Heart left ventricle (tissue), 13 donors: ENCODE measurements around the gene NTMT2.

Source experiments
- POLR2A ChIP-seq, 2 donors: fragments of 450-650 bp; IDR thresholded peaks; one replicate each; pipeline ENCODE4 v1.6.1; 2017; ENCODE audit warnings: antibody characterized with exemption in 2 of 2, mild to moderate bottlenecking in 2 of 2, moderate library complexity in 2 of 2
- TF ChIP-seq, protein P1 (sequence below), 12 donors: fragments of 200-600 bp; sonication (generic) in 4 of 12; IDR thresholded peaks; one replicate each; pipeline versions ENCODE4 v1.5.0 to v1.8.0; 2018 to 2022; ENCODE audit warnings: antibody characterized with exemption in 12 of 12, mild to moderate bottlenecking in 5 of 12
- donor health status: ischemic (EF 13 %, LVEDD 7.1; RV severe dilation, severe dysfunction).
- donor health status: DM: no; HTN: yes; CAD: no.
- donor health status: DM: no; HTN: no; CAD: no.
- donor health status: ischemic (EF 25% LVEDD 6.9; RV normal size, moderate dysfunction).
- donor health status: ischemic (EF 25% LVEDD 5.7; RV mildly dilated, moderate dysfunction).
- donor health status: ischemic (EF 35%, LVEDD 5.7; RV mildly dilated, moderate dysfunction).
- donor health status: nonischemic (EF 11% LVEDD 7.7; RV severe dilation, severe dysfunction).
- donor health status: DM: yes; HTN: yes; CAD: no.
- donor health status: PGD.
- donor health status: ischemic (EF 29% LVEDD 5.4; RV normal size, mild dysfunction).
- donor health status: nonischemic (EF 23%, LVEDD 6.1; RV moderate dilation, normal function).

DNA sequence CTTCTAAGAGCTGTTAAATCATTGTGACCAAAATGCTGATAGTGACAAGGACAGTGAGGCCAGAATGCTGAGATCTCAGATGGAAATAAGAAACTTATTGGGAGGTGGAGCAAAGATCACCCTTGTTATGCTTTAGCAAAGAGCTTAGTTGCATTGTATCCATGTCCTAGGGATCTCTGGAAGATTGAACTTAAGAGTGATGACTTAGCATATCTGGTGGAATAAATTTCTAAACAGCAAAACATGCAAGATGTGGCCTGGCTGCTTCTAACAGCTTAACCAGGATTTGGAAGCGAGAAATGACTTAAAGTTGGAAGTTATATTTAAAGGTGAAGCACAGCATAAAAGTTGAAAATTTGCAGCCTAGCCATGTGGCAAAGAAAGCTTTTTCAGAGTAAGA, 7.7 kb downstream of the NTMT2 start:
- TF ChIP-seq, protein P1, sequence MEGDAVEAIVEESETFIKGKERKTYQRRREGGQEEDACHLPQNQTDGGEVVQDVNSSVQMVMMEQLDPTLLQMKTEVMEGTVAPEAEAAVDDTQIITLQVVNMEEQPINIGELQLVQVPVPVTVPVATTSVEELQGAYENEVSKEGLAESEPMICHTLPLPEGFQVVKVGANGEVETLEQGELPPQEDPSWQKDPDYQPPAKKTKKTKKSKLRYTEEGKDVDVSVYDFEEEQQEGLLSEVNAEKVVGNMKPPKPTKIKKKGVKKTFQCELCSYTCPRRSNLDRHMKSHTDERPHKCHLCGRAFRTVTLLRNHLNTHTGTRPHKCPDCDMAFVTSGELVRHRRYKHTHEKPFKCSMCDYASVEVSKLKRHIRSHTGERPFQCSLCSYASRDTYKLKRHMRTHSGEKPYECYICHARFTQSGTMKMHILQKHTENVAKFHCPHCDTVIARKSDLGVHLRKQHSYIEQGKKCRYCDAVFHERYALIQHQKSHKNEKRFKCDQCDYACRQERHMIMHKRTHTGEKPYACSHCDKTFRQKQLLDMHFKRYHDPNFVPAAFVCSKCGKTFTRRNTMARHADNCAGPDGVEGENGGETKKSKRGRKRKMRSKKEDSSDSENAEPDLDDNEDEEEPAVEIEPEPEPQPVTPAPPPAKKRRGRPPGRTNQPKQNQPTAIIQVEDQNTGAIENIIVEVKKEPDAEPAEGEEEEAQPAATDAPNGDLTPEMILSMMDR (IDR thresholded peaks at IDR 0.05): no peak
- TF ChIP-seq POLR2A (IDR thresholded peaks at IDR 0.05): no peak
